ENCODE measurements around the gene EIF3D.
A peak's percentile ranks its signal among the peaks of the same experiment; 100 is the strongest.

The EIF3D gene

GRCh38 chr22:36528795-36529751, at the start of gene EIF3D:
TSS of gene EIF3D (minus strand) at chr22:36529166. CDS start at chr22:36526121, 3,045 bp downstream.
- peak; percentile 99 for DNase-seq (ENCODE audit: low spot score)

- DNase-seq (ENCODE audit: low spot score) = no peak
Measured at GRCh38 chr22:36578619-36579018, 49.7 kb upstream of the EIF3D start.

GRCh38 chr22:36577019-36577418, 48.1 kb upstream of the EIF3D start:
- DNase-seq (ENCODE audit: low spot score) = peak; percentile 67

- no peak for DNase-seq (ENCODE audit: low spot score)
Measured at GRCh38 chr22:36574728-36575127, 45.8 kb upstream of the EIF3D start.

GRCh38 chr22:36573815-36574363, 44.9 kb upstream of the EIF3D start:
- no peak for DNase-seq (ENCODE audit: low spot score)

- no peak for DNase-seq (ENCODE audit: low spot score)
Measured at GRCh38 chr22:36571991-36572390, 43.0 kb upstream of the EIF3D start.

- peak; percentile 32 for DNase-seq (ENCODE audit: low spot score)
Measured at GRCh38 chr22:36569999-36570398, 41.0 kb upstream of the EIF3D start.

- DNase-seq (ENCODE audit: low spot score) = no peak
Measured at GRCh38 chr22:36568846-36569245, 39.9 kb upstream of the EIF3D start.

GRCh38 chr22:36566720-36567119, 37.8 kb upstream of the EIF3D start:
- DNase-seq (ENCODE audit: low spot score) = no peak

GRCh38 chr22:36565686-36566085, 36.7 kb upstream of the EIF3D start:
- no peak for DNase-seq (ENCODE audit: low spot score)

GRCh38 chr22:36565159-36565507, 36.2 kb upstream of the EIF3D start:
- no peak for DNase-seq (ENCODE audit: low spot score)

- DNase-seq (ENCODE audit: low spot score) = no peak
Measured at GRCh38 chr22:36564422-36565158, 35.6 kb upstream of the EIF3D start.

- no peak for DNase-seq (ENCODE audit: low spot score)
Measured at GRCh38 chr22:36563898-36564297, 34.9 kb upstream of the EIF3D start.

- no peak for DNase-seq (ENCODE audit: low spot score)
Measured at GRCh38 chr22:36563444-36563843, 34.5 kb upstream of the EIF3D start.

GRCh38 chr22:36563001-36563400, 34.0 kb upstream of the EIF3D start:
- DNase-seq (ENCODE audit: low spot score) = no peak

- peak; percentile 52 for DNase-seq (ENCODE audit: low spot score)
Measured at GRCh38 chr22:36562261-36562835, 33.4 kb upstream of the EIF3D start.

- DNase-seq (ENCODE audit: low spot score) = no peak
Measured at GRCh38 chr22:36561291-36561811, 32.4 kb upstream of the EIF3D start.

- no peak for DNase-seq (ENCODE audit: low spot score)
Measured at GRCh38 chr22:36560001-36560400, 31.0 kb upstream of the EIF3D start.

- DNase-seq (ENCODE audit: low spot score) = peak; percentile 72
Measured at GRCh38 chr22:36554098-36554497, 25.1 kb upstream of the EIF3D start.

- no peak for DNase-seq (ENCODE audit: low spot score)
Measured at GRCh38 chr22:36552289-36552688, 23.3 kb upstream of the EIF3D start.

- DNase-seq (ENCODE audit: low spot score) = no peak
Measured at GRCh38 chr22:36550701-36551495, 21.9 kb upstream of the EIF3D start.
